Gastroesophageal sphincter (tissue), 3 donors: ENCODE measurements around the gene TTC7B.

ENCODE experiments used
- EP300 ChIP-seq: sonication (generic); formaldehyde crosslinking; IDR thresholded peaks from one replicate; pipeline ENCODE4 v1.6.1; 2017; ENCODE audit warnings: antibody characterized with exemption, mild to moderate bottlenecking
- POLR2A ChIP-seq, 2 donors: fragments of 450-650 bp; IDR thresholded peaks; one replicate each; pipeline ENCODE4 v1.6.1; 2017; ENCODE audit warnings: antibody characterized with exemption in 2 of 2, mild to moderate bottlenecking in 2 of 2, moderate library complexity in 1 of 2
- POLR2AphosphoS5 ChIP-seq: sonication (generic); formaldehyde crosslinking; IDR thresholded peaks from one replicate; pipeline ENCODE4 v1.6.1; 2017; ENCODE audit warnings: antibody characterized with exemption
- TF ChIP-seq, protein P1 (sequence below), 4 experiments: fragments of 200-600 bp in 2 of 4; fragments of 450-650 bp in 2 of 4; sonication (generic) in 1 of 4; IDR thresholded peaks; one replicate each; pipeline ENCODE4 v1.5.1; 2017 to 2019; ENCODE audit warnings: antibody characterized with exemption in 4 of 4, mild to moderate bottlenecking in 2 of 4, moderate library complexity in 2 of 4

DNA sequence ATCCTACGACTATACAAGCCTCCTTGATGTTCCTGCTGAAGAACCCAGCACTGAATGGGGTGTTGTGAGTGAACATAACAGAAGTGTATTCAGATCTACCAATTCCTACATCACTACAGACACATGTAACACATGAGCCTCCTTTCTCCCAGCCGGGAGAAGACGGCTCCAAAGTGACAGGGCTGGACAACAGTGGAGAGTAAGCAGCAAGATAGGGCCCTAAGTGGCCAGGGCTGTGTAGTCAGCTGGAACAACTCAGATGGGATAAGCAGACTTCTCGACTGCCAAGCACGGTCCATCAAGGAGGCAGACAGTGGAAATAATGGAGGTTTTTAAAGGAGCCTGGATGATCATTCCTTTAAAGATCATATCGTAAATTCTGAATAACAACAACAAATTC lies 73.5 kb downstream of the TTC7B start:
- TF ChIP-seq, protein P1, sequence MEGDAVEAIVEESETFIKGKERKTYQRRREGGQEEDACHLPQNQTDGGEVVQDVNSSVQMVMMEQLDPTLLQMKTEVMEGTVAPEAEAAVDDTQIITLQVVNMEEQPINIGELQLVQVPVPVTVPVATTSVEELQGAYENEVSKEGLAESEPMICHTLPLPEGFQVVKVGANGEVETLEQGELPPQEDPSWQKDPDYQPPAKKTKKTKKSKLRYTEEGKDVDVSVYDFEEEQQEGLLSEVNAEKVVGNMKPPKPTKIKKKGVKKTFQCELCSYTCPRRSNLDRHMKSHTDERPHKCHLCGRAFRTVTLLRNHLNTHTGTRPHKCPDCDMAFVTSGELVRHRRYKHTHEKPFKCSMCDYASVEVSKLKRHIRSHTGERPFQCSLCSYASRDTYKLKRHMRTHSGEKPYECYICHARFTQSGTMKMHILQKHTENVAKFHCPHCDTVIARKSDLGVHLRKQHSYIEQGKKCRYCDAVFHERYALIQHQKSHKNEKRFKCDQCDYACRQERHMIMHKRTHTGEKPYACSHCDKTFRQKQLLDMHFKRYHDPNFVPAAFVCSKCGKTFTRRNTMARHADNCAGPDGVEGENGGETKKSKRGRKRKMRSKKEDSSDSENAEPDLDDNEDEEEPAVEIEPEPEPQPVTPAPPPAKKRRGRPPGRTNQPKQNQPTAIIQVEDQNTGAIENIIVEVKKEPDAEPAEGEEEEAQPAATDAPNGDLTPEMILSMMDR (IDR thresholded peaks at IDR 0.05), result no peak
- TF ChIP-seq POLR2A (IDR thresholded peaks at IDR 0.05), result no peak
- no peak for TF ChIP-seq POLR2AphosphoS5
- TF ChIP-seq EP300, result no peak
